GM19193 (cell line): ENCODE measurements around the gene PROP1.

Source experiments
- POLR2A ChIP-seq: IDR thresholded peaks from 4 replicates; pipeline ENCODE4 v1.6.1; 2011; ENCODE audit not compliant: insufficient read depth, insufficient read length; ENCODE audit errors: extremely low read depth

Gene PROP1

DNA sequence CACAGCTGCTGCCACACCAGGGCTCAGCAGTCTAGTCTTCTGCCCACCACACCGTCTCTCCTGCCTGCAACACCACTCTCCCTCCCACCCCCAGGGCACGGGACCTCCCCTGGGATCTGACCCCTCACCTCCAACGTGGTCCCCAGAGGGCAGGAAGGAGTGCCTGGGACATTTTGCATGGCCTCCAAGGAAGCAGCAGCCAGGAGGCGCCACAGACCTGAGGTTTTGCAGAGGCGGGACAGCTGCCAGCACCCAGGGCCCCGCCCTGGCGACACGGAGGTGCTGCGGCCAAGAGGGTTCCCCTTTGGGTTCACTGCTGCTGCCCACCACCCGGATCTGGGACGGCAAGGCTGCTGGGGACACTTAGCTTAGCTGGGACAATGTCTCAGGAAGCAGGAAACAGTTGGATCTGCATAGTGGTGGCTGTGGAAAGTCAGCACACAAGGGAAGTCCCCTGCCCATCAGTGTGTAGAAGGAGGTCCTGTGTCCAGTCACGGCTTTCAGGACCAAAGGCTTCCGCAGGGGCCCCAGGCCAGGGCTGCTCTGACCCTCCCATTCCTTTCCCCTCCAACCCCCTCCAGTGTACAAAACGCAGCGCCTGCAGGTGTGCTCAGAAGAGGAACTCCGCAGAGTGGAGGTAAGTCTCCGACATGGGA, 13.8 kb downstream of the PROP1 start:
- TF ChIP-seq POLR2A = no peak

DNA sequence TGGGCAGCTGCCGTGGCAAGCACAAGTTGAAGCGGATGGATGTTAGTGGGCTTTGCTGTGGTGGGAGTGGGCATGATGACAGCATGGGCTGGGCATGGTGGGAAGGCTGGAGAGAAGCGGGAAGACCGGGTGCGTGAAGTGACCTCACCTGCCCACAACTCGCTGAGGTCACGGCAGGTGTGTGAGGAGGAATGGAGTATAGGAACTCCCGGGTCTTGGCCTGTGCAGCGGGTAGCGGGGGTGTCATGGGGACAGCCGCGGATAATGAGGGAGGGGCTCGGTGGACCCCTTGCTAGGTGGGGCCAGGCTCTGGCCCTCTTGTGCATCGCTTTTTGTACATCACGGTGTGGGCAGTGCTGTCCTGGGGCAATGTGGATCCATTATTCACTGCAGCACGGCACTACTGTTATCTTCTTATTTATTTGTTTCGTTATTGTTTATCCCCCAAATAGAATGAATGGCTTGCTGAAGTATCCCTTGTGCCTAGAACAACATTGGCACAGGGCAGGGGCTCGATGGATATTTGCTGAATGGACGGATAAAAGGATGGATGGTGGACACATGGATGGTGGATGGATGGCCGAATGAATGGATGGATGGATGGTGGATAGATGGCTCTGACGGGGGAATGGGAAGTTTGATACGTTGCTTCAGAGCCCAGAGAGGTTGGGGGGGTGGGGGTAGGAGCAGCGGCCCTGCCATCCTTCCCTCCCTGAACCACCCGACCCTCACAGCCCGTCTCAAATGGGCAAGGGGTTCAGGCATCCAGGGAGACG, 14.6 kb downstream of the PROP1 start:
- TF ChIP-seq POLR2A = no peak

DNA sequence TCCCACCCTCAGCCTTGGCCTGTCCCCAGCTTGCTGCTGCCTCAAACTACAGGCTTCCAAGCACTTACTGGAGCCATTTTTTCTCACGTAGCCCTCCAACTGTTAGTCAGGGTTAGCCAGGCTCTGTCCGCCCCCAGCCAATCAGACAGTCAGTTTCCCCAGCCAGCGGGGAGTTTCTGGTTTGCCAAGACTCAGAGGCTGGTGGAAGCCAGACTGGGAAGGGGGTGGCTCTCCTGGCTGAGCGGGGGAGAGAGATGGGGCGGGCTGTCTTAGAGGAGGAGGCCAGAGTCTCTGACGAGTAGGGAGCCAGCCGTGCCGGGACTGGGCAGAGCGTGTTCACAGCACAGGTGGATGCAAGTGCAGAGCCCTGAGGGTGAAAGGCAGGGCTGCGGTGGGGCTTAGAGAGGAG, 15.3 kb downstream of the PROP1 start:
- no peak for TF ChIP-seq POLR2A

DNA sequence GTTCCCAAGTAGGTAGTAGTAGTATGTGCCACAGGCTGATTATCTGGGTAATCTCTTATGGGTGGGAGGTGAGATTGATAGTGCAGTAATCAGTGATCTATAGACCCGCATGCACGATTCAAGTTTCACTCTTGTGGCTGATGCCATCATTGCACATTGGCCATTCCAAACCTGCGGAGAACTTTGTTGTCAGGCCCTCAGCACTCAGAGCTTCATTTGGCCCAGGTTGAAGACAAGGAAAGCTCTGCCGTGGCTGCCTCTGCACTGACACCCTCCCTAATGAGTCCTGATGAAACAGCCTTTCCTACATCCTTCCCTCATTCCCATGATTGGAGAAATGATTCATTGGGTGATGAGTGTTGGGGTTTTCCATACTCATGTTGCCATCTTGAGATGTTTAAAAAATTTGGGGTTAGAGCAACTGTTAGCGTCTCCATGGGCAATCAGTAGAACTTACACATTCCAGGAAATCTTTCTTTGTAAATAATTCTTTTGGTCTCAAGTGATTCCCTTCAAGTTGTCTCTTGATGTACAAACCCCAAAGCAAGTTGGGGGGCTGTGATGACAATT, 22.9 kb downstream of the PROP1 start:
- TF ChIP-seq POLR2A = no peak

DNA sequence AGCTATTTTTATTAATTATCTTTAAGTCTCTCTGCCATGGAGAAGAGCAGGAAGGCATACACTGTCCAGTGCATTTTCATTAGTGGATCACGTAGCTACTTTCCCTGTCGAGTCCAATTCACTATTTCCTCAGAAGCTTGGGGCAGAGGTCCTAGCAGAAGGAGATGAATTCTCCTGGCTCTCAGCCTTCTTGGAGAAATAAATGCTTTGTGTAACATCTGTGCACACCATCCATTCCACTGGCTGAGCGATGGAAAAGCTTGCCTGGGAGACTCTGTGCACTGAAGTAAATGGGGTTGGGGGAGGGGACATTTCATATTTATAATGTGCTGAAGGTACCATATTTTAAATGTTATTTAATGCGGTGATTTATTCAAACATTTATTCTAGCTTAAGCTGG, 23.4 kb downstream of the PROP1 start:
- no peak for TF ChIP-seq POLR2A

DNA sequence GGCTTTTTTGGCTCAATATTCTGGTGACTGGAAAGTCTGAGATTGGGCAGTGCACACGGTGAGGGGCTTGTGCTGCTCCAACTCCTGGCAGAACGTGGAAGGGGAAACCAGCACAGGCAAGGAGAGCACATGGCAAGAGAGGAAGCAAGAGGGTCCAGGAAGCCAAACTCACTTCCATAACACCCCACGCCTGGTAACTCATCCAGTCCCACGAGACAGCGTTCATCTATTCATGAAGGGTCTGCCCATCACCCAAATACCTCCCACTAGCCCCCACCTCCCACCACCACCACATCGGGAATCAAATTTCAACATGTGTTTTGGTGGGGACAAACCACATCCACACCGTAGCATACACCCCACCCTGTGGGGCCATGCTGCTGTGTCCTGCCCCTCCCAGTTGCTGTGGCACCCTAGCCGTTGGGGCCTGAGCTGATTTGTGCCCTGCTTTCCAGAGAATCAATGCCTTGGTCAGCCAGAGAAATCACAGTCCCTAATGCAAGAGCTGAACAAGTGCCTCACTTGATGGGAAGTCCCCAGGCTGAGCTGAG, 27.3 kb downstream of the PROP1 start:
- TF ChIP-seq POLR2A = no peak

DNA sequence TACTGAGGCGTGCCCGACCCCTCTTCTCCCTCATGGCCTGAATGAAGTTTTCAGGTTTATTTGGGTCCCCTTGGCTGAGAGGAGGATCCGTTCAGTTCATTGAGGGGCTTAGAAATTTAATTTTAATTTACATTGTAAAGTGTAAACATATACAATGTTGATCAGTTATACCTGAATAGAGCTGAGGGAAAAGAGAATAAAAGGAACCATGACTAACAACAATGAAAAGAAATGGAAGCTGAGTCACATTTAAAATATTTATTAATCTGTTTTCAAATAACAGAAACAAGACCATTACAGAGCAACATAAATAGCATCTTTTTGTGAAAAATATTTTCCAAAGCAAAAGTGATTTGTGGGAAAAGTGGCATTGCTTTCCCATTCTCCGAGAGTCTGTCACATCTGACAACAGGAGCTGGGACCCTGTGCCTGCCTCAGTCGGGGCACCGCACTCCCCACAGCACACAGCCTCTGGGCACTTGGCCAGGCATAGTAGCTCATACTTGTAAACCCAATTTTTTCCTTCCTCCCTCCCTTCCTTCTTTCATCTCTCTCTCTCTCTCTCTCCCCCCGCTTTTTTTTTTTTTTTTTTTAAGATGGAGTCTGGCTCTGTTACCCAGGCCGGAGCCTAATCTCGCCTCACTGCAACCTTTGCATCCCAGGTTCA, 28.7 kb downstream of the PROP1 start:
- no peak for TF ChIP-seq POLR2A

DNA sequence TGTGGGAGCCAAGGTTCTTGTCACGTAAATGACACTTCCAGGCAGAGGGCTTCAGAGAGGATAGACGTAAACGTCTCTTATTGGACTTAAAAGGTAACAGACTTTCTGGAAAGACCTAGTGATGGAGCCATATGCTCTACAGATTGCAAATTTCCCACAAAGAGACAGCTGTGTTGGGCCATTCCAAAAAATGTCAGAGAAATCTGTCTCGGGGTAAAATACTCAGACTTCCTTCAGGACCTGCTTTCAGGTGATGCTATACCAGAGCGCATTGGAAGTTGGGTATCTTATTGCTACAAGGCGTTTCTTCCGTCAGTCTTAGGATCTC, 29.2 kb downstream of the PROP1 start:
- no peak for TF ChIP-seq POLR2A

DNA sequence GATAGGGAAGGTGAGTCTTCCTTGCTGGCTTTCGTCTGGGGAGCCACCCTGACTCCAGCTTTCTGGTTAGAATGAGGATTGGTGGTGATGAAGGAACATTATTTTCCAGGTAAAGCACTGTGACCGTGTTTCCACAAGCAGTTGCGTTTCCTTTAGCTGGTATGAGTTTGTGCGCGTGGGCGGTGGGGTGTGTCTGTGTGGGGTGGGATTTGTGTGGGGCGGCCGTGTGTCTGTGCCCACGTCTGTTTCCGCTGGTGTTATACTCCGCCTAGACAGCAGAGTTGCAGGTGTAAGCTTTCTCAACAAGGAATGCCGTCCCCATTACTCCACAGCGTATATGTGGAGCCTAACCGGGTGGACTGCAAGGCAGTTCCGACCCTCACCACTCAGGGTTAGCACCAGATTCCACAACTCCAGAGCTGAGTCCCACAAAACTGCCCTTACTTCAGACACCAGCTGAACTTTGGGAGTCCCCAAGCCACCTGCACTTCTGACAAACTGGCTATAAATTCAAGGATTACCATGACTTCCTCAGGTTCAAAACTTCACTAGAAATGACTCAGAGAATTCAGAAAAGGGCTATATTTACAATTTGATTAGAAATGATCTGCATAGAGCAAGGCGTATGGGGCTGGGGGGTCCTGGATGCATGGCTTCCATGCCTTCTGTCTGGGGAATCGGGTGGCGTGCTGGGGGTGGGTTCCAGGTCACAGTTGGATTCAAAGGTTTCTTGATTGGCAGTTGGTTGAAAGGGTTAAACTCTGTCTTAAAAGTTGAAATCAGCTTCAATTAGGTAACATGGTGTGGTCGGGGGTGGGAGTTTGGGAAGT, 29.8 kb downstream of the PROP1 start:
- TF ChIP-seq POLR2A = no peak

DNA sequence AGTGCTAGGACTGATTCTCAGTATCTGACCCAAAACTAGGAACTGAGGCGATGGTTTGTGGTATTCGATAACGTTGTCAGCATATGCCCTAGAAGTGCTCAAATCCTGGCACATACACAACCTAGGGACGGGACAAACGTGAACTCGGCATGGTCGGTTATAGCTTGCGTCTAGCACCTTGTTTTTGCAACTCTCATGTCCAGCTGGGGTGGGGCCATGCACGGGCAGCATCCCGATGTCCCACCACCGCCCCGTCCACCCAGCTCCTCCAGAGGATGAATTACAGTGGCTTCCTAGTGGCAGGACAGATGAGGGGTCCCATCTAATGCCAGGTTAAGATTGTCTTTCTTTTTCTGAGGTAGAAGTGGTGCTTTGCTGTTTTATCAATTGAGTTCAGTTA, 31.6 kb downstream of the PROP1 start:
- no peak for TF ChIP-seq POLR2A

DNA sequence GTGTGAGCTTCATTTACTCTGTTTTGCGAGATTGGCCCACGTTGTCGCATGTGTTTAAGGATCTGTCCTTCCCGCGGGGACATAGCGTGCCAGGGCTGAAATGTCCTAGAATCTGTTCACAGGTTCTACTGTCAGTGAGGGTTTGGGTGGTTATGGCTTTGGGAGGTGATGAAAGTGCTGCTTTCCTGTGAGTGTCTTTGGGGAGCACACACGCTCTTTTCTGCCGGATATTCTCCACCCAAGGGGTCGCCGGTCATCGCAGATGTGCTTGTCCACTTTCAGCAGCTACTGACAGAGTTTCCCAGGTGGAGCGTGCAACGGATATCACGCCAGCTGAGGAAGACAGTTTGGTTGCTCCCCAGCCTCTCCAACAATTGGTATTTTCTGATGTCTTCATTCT, 32.1 kb downstream of the PROP1 start:
- no peak for TF ChIP-seq POLR2A

DNA sequence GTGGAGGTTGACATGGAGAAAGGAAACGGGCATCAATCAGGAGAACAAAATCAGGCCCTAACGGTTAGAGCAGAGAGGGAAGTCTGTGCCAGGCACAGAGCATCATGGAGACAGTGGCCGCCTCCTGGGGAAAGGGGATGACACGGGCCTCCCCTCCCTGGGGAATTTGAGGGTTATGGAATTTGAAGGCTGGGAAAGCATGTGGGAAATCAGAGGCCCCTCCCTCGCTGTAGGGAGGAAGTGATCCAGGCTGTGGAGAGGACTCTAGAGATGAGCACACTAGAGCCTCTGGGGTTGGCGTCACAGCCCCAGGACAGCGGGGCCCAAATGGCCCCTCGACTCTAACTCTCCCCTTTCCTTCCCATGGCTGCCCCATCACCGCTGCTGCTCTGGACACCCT, 36.7 kb downstream of the PROP1 start:
- TF ChIP-seq POLR2A = no peak

DNA sequence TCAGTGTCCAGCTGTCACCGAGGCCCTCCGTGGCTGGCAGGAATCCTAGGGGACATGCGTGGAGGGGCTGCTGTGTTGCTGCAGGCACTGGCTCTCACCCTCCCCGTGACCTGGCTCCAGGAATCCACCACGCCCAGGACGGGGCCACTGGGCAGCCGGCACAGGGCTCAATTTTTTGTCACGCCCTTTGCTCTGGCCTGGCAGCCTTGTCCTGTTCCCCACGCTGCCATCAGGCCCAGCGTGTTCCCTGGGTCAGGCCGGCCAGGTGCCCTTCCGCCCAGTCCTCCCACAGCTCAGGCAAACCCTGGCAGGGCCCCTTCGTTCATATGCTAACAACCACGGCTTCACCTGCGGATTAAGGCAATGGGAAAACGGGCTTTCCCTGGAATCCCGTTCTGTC, 37.3 kb downstream of the PROP1 start:
- TF ChIP-seq POLR2A = no peak

DNA sequence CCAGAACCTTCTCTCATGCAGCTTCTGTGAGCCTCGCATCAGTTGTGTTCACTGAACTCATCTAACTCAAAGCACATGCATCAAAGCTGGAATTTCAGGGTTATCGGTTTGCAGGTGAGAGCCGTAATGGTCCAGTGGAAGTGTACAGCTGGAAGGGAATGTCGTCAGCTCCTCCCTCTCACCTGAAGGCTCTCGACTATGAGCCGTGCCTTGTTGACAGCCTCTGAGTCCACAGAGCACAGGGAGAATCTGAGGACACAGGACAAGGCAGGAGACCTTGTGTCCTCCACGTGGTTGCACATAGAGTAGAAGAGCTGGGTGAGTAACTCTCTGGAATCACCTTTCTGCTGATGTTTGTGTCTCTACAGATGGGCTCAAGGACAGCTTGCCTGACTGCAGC, 38.8 kb downstream of the PROP1 start:
- TF ChIP-seq POLR2A = no peak
